K562 (cell line): Measurements from ENCODE around the gene LPCAT3. TPM values are rescaled to one million over a fixed set of nuclear protein-coding genes. Genes with fewer than 3 reads are reported as not detected.

ENCODE experiments used
- CHD4 ChIP-seq: fragments of 200-600 bp; sonication (generic); IDR thresholded peaks from 3 replicates; pipeline ENCODE4 v1.6.1; 2012; ENCODE audit warnings: low read depth, mild to moderate bottlenecking, mixed read lengths, low read length, inconsistent platforms; ENCODE audit not compliant: insufficient read depth, insufficient replicate concordance, poor library complexity, severe bottlenecking
- HMGXB4 ChIP-seq: sonication (generic); formaldehyde crosslinking; IDR thresholded peaks from 2 replicates; pipeline ENCODE4 v1.8.1; 2023; ENCODE audit warnings: mild to moderate bottlenecking, missing genetic modification reagents
- HNRNPH1 ChIP-seq: fragments of 200-400 bp; formaldehyde crosslinking; optimal IDR thresholded peaks from 2 replicates; pipeline ENCODE3; 2017; ENCODE audit warnings: low read depth, mild to moderate bottlenecking, low read length, moderate library complexity
- POLR2H ChIP-seq: IDR thresholded peaks from 2 replicates; pipeline ENCODE4 v1.6.1; 2016; ENCODE audit warnings: missing genetic modification characterization, low read depth, mild to moderate bottlenecking, control low read depth, missing compliant biosample characterization, moderate library complexity
- RAD51 ChIP-seq: fragments of 450-650 bp; IDR thresholded peaks from 2 replicates; pipeline ENCODE4 v1.7.1; 2016; ENCODE audit warnings: low read depth, mild to moderate bottlenecking, borderline replicate concordance
- RBM22 ChIP-seq: fragments of 200-400 bp; formaldehyde crosslinking; IDR thresholded peaks from 2 replicates; pipeline ENCODE4 v1.6.1; 2018; ENCODE audit warnings: low read length, low read depth; ENCODE audit not compliant: poor library complexity, severe bottlenecking
- RREB1 ChIP-seq: fragments of 250-450 bp; sonication (Bioruptor Pico); IDR thresholded peaks from 2 replicates; pipeline ENCODE4 v1.4.0; 2020
- SMARCB1 ChIP-seq: IDR thresholded peaks from 2 replicates; pipeline ENCODE4 v1.6.1; 2011; ENCODE audit warnings: improper control_type of control experiment, low read depth; ENCODE audit not compliant: insufficient read length
- THRA ChIP-seq: fragments of 450-650 bp; IDR thresholded peaks from 2 replicates; pipeline ENCODE4 v1.6.1; 2017; ENCODE audit warnings: mild to moderate bottlenecking, moderate library complexity
- TSC22D4 ChIP-seq: fragments of 450-650 bp; IDR thresholded peaks from 2 replicates; pipeline ENCODE4 v1.6.1; 2016; ENCODE audit warnings: missing genetic modification characterization, missing biosample characterization, control low read depth
- ZEB2 ChIP-seq: fragments of 450-650 bp; IDR thresholded peaks from 2 replicates; pipeline ENCODE4 v1.6.1; 2016
- ZNF184 ChIP-seq: sonication (generic); formaldehyde crosslinking; IDR thresholded peaks from 2 replicates; pipeline ENCODE4 v1.5.0; 2020; ENCODE audit warnings: missing genetic modification reagents
- polyA plus RNA-seq, 8 experiments: library from polyadenylated mRNA; depleted of rRNA in 4 of 8; stranded (reverse) in 5 of 8; unstranded in 3 of 8; fragments of >200 nt; fragmentation: Nextera tagmentation in 2 of 8; fragmentation: Illumina TruSeq in 1 of 8; extraction: Ambion mirVana in 2 of 8; extraction: Trizol in 1 of 8; gene quantifications; 2 replicates each; pipeline versions ENCODE4 v1.2.1 to v1.2.3, GENCODE V29; 2011 to 2014; ENCODE audit warnings: inconsistent platforms in 1 of 8, missing spikeins in 1 of 8
- total RNA-seq, 7 experiments: library from RNA; depleted of rRNA in 6 of 7; stranded (reverse); fragments of >200 nt in 6 of 7; fragmentation: Illumina TruSeq in 2 of 7; extraction: Trizol in 2 of 7; gene quantifications; 2 replicates each; pipeline versions ENCODE4 v1.2.1 to v1.2.3, GENCODE V29; 2011 to 2021; ENCODE audit warnings: low replicate concordance in 1 of 7
- TF ChIP-seq, protein P1 (sequence below): fragments of 250-450 bp; sonication (Bioruptor Pico); IDR thresholded peaks from 2 replicates; pipeline ENCODE4 v1.5.0; 2020; ENCODE audit warnings: mild to moderate bottlenecking, borderline replicate concordance
- TF ChIP-seq, protein P2 (sequence below), 2 experiments: fragments of 450-650 bp; conservative IDR thresholded peaks; 2 replicates each; pipeline ENCODE4 v1.6.1; 2017; ENCODE audit warnings: mild to moderate bottlenecking in 2 of 2, moderate library complexity in 2 of 2

Gene LPCAT3
- total and polyA plus RNA-seq, 9 of the 15 experiments (the other 6 are each of a cell fraction or from before 2014, with no cell fraction given): 4.9 to 52.5 (median 25.3) TPM

GRCh38 chr12:6943722-6944380 lies 74.4 kb downstream of the LPCAT3 start, which contains the start of the genes C12orf57 and RNU7-1 (continued):
- TF ChIP-seq SMARCB1 (no peak), CHD4 (no peak), ZNF184 (CRISPR knock-in tag) (no peak), RBM22 (peak; percentile 97), ZEB2 (0 out of 2 replicates have a peak, but pooled peaks have one; percentile 30), RREB1 (CRISPR knock-in tag) (no peak), TSC22D4 (no peak), POLR2H (peak; percentile 99), RAD51 (no peak), HMGXB4 (CRISPR knock-in tag) (no peak), THRA (no peak), HNRNPH1 (no peak)
- TF ChIP-seq, protein P1, sequence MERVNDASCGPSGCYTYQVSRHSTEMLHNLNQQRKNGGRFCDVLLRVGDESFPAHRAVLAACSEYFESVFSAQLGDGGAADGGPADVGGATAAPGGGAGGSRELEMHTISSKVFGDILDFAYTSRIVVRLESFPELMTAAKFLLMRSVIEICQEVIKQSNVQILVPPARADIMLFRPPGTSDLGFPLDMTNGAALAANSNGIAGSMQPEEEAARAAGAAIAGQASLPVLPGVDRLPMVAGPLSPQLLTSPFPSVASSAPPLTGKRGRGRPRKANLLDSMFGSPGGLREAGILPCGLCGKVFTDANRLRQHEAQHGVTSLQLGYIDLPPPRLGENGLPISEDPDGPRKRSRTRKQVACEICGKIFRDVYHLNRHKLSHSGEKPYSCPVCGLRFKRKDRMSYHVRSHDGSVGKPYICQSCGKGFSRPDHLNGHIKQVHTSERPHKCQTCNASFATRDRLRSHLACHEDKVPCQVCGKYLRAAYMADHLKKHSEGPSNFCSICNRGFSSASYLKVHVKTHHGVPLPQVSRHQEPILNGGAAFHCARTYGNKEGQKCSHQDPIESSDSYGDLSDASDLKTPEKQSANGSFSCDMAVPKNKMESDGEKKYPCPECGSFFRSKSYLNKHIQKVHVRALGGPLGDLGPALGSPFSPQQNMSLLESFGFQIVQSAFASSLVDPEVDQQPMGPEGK (CRISPR knock-in tag): peak; percentile 94
- TF ChIP-seq, protein P2, sequence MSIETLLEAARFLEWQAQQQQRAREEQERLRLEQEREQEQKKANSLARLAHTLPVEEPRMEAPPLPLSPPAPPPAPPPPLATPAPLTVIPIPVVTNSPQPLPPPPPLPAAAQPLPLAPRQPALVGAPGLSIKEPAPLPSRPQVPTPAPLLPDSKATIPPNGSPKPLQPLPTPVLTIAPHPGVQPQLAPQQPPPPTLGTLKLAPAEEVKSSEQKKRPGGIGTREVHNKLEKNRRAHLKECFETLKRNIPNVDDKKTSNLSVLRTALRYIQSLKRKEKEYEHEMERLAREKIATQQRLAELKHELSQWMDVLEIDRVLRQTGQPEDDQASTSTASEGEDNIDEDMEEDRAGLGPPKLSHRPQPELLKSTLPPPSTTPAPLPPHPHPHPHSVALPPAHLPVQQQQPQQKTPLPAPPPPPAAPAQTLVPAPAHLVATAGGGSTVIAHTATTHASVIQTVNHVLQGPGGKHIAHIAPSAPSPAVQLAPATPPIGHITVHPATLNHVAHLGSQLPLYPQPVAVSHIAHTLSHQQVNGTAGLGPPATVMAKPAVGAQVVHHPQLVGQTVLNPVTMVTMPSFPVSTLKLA (conservative IDR thresholded peaks at IDR 0.05): peak in 1 of 2 experiments; percentile 22; a peak in 2 of 4 replicates
